Nucleus accumbens (tissue), 56 donors: ENCODE data around the gene DNAH7.

Experiments used
- DNase-seq, 56 donors: peaks; one replicate each; lab custom pipeline; 2025; lab: John Stamatoyannopoulos, UW

DNAH7 gene

GRCh38 chr2:195819276-195819675, 249.4 kb downstream of the DNAH7 start:
- no peak for DNase-seq

GRCh38 chr2:195818526-195818925, 250.1 kb downstream of the DNAH7 start:
- DNase-seq: no peak

- no peak for DNase-seq
These were observed 250.5 kb downstream of the DNAH7 start for GRCh38 chr2:195818106-195818505.

GRCh38 chr2:195815083-195815482, 253.6 kb downstream of the DNAH7 start:
- DNase-seq: no peak

- no peak for DNase-seq
These were observed 255.2 kb downstream of the DNAH7 start for GRCh38 chr2:195813421-195813820.

GRCh38 chr2:195810340-195811098, 258.1 kb downstream of the DNAH7 start:
- DNase-seq: no peak

- DNase-seq: no peak
These were observed 260.4 kb downstream of the DNAH7 start for GRCh38 chr2:195808189-195808588.

- DNase-seq: no peak
These were observed 263.2 kb downstream of the DNAH7 start for GRCh38 chr2:195805283-195805976.

- DNase-seq: no peak
These were observed 272.8 kb downstream of the DNAH7 start for GRCh38 chr2:195795879-195796278.

- no peak for DNase-seq
These were observed 274.8 kb downstream of the DNAH7 start for GRCh38 chr2:195793881-195794280.

GRCh38 chr2:195782156-195782555, 286.5 kb downstream of the DNAH7 start:
- no peak for DNase-seq

GRCh38 chr2:195779491-195779890, 289.1 kb downstream of the DNAH7 start:
- no peak for DNase-seq

- no peak for DNase-seq
These were observed 298.7 kb downstream of the DNAH7 start for GRCh38 chr2:195769975-195770374.

- DNase-seq: no peak
These were observed 300.2 kb downstream of the DNAH7 start for GRCh38 chr2:195768431-195768830.

- DNase-seq: no peak
These were observed 301.9 kb downstream of the DNAH7 start for GRCh38 chr2:195766691-195767090.

GRCh38 chr2:195763866-195764265, 304.8 kb downstream of the DNAH7 start:
- no peak for DNase-seq

GRCh38 chr2:195759877-195760276, 308.8 kb downstream of the DNAH7 start:
- no peak for DNase-seq

- DNase-seq: no peak
These were observed 309.8 kb downstream of the DNAH7 start for GRCh38 chr2:195758846-195759245.

GRCh38 chr2:195756218-195756942, 312.3 kb downstream of the DNAH7 start:
- no peak for DNase-seq

GRCh38 chr2:195741191-195741590, 327.4 kb downstream of the DNAH7 start:
- no peak for DNase-seq

GRCh38 chr2:195737511-195738325, 330.9 kb downstream of the DNAH7 start:
- DNase-seq: no peak
